Colonic mucosa (tissue), 4 donors: Measurements from ENCODE around the gene KCTD17. TPM values are rescaled to one million over a fixed set of nuclear protein-coding genes. Genes with fewer than 3 reads are reported as not detected.

Source experiments
- DNase-seq: peaks from one replicate; pipeline ENCODE4 v3.0.0-alpha.2; 2020
- H3K27ac ChIP-seq: fragments of 200-600 bp; one replicate; pipeline ENCODE4 v1.8.0; 2021
- H3K27me3 ChIP-seq: fragments of 200-600 bp; one replicate; pipeline ENCODE4 v1.8.0; 2021
- H3K36me3 ChIP-seq: fragments of 200-600 bp; one replicate; pipeline ENCODE4 v1.8.0; 2021
- H3K4me1 ChIP-seq: fragments of 200-600 bp; one replicate; pipeline ENCODE4 v1.8.0; 2021; ENCODE audit warnings: mild to moderate bottlenecking
- H3K4me3 ChIP-seq: fragments of 200-600 bp; one replicate; pipeline ENCODE4 v1.8.0; 2021
- H3K9ac ChIP-seq, 2 donors: one replicate each; pipeline ENCODE4 v1.7.0; 2013; ENCODE audit warnings: control low read depth in 2 of 2, low read depth in 2 of 2, low read length in 2 of 2
- H3K9me3 ChIP-seq: fragments of 200-600 bp; one replicate; pipeline ENCODE4 v1.8.0; 2021
- intact Hi-C: fragments of 100-400 bp; cut with DNase I; formaldehyde crosslinking; loops from one replicate; pipeline ENCODE4 v1.14.1; 2022
- total RNA-seq, 2 donors: library from RNA; stranded (reverse); fragmentation: NEBNext Ultra II Directional in 1 of 2; extraction: Animal tissue kit (Norgen Biotek cat#: 25700) in 1 of 2; gene quantifications; one replicate each; pipeline ENCODE4 v1.2.1, GENCODE V29; 2021
- TF ChIP-seq, protein P1 (sequence below): fragments of 200-600 bp; IDR thresholded peaks from one replicate; pipeline ENCODE4 v1.8.0; 2022; ENCODE audit warnings: antibody characterized with exemption, mild to moderate bottlenecking
- donor health status: healthy.
- donor health status: DM: no; HTN: no; CAD: no.
- donor health status: DM: no; HTN: no; CAD: no.

KCTD17 gene
- total RNA-seq, 2 donors from 2014 or later: 25.4 to 39.9 TPM

GRCh38 chr22:37032134-37032534, 19.4 kb upstream of the KCTD17 start:
- intact Hi-C loops: no loop called here
- no peak for DNase-seq
- Histone ChIP-seq H3K4me1 (peaks cover 20% of the 10 kb centered on the region), H3K27ac (peak overlapping the region; percentile 89), H3K27me3 (no peaks in the 10 kb centered on the region), H3K36me3 (peaks cover 10% of the 10 kb centered on the region), H3K9me3 (no peaks in the 10 kb centered on the region), H3K9ac (peak overlapping the region in 1 of 2 donors; percentile 55), H3K4me3 (no peak overlapping the region)
- TF ChIP-seq, protein P1, sequence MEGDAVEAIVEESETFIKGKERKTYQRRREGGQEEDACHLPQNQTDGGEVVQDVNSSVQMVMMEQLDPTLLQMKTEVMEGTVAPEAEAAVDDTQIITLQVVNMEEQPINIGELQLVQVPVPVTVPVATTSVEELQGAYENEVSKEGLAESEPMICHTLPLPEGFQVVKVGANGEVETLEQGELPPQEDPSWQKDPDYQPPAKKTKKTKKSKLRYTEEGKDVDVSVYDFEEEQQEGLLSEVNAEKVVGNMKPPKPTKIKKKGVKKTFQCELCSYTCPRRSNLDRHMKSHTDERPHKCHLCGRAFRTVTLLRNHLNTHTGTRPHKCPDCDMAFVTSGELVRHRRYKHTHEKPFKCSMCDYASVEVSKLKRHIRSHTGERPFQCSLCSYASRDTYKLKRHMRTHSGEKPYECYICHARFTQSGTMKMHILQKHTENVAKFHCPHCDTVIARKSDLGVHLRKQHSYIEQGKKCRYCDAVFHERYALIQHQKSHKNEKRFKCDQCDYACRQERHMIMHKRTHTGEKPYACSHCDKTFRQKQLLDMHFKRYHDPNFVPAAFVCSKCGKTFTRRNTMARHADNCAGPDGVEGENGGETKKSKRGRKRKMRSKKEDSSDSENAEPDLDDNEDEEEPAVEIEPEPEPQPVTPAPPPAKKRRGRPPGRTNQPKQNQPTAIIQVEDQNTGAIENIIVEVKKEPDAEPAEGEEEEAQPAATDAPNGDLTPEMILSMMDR: no peak

GRCh38 chr22:37032535-37033460, 18.7 kb upstream of the KCTD17 start:
- H3K9me3 ChIP-seq: no peaks in the 10 kb centered on the region
- H3K4me1 ChIP-seq: peaks cover 20% of the 10 kb centered on the region
- H3K4me3 ChIP-seq: no peak overlapping the region
- intact Hi-C loops: no loop called here
- H3K36me3 ChIP-seq: peaks cover 10% of the 10 kb centered on the region
- peak; percentile 89 for DNase-seq
- H3K27me3 ChIP-seq: no peaks in the 10 kb centered on the region
- TF ChIP-seq, protein P1: no peak
- peak overlapping the region; percentile 89 for H3K27ac ChIP-seq
- peak overlapping the region; percentile 55 for H3K9ac ChIP-seq

- TF ChIP-seq, protein P1: no peak
- Histone ChIP-seq H3K4me1 (peaks cover 20% of the 10 kb centered on the region), H3K9ac (peak overlapping the region; percentile 40 to 55), H3K36me3 (peaks cover 10% of the 10 kb centered on the region), H3K27me3 (no peaks in the 10 kb centered on the region), H3K9me3 (no peaks in the 10 kb centered on the region), H3K27ac (peak overlapping the region; percentile 89), H3K4me3 (no peak overlapping the region)
- intact Hi-C loops: no loop called here
- peak; percentile 63 for DNase-seq
These were observed 17.7 kb upstream of the KCTD17 start for GRCh38 chr22:37033605-37034430.

DNA sequence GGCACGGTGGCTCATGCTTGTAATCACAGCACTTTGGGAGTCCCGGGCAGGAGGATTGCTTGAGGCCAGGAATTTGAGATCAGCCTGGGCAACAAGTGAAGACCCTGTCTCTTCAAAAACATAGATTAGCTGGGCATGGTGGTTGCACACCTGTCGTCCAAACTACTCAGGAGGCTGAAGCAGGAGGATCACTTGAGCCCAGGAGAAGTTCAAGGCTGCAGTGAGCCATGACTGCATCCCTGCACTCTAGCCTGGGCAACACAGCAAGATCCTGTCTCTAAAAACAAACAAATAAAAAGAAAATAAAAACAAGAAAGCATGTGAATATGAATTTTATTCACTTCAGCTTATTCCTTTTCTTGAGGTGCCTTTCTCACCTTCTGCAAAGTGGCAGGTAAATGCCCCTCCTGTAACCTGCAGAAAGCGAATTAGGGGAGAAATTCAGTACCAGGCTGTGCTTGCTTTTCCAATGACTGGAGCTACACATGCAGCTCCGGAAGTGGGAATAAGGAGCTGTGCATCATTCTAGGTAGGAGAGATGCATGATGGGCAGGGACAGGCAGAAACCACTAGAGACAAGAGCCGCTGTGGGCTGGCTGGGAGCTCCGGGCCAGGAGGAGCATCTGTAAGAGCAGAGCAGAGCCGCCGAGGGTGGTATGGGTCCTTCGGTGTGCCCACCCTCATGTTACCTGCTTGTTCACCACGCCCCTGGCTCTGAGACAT, 14.7 kb upstream of the KCTD17 start:
- intact Hi-C loops: no loop called here
- no peaks in the 10 kb centered on the region for H3K36me3 ChIP-seq
- H3K27me3 ChIP-seq: no peaks in the 10 kb centered on the region
- TF ChIP-seq, protein P1: no peak
- H3K9me3 ChIP-seq: no peaks in the 10 kb centered on the region
- H3K27ac ChIP-seq: no peak overlapping the region
- no peak overlapping the region for H3K4me3 ChIP-seq
- DNase-seq: no peak
- no peak overlapping the region for H3K9ac ChIP-seq
- H3K4me1 ChIP-seq: peaks cover 17% of the 10 kb centered on the region

DNA sequence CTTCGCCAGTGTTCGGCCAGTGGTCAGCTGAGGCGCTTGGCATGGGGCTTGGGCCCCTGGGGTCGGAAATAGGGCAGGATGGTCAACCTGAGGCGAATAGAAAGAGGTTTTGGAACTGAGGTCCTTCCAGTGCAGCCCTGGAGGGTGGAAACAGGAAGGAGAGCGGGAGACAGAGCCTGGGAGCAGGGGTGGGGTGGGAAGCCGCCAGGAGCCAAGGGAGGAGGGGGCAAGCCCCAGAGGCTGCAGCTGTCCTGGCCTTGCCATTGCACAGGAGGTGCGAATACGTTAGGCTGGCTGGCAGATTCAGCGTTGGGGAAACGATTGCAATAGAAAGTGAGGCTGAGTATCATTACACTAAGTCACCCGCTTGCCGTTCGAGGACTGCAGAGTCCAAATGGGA, 13.9 kb upstream of the KCTD17 start:
- no peak overlapping the region for H3K9ac ChIP-seq
- H3K9me3 ChIP-seq: no peaks in the 10 kb centered on the region
- no peaks in the 10 kb centered on the region for H3K27me3 ChIP-seq
- intact Hi-C loops: no loop called here
- H3K4me3 ChIP-seq: no peak overlapping the region
- no peak overlapping the region for H3K27ac ChIP-seq
- H3K36me3 ChIP-seq: no peaks in the 10 kb centered on the region
- DNase-seq: no peak
- peaks cover 11% of the 10 kb centered on the region for H3K4me1 ChIP-seq
- TF ChIP-seq, protein P1: no peak
